Sigmoid colon (tissue), 4 donors: ENCODE measurements around the gene VDAC1.

Experiments
- POLR2A ChIP-seq, 2 donors: fragments of 450-650 bp; IDR thresholded peaks; one replicate each; pipeline ENCODE4 v1.6.1; 2016; ENCODE audit warnings: antibody characterized with exemption in 2 of 2, mild to moderate bottlenecking in 2 of 2, moderate library complexity in 2 of 2
- POLR2AphosphoS5 ChIP-seq, 4 donors: sonication (generic); formaldehyde crosslinking; IDR thresholded peaks; one replicate each; pipeline ENCODE4 v1.6.1; 2017; ENCODE audit warnings: antibody characterized with exemption in 4 of 4
- TF ChIP-seq, protein P1 (sequence below), 4 experiments: fragments of 450-650 bp in 3 of 4; fragments of 200-600 bp in 1 of 4; IDR thresholded peaks; one replicate each; pipeline ENCODE4 v1.5.1; 2016 to 2019; ENCODE audit warnings: antibody characterized with exemption in 4 of 4, mild to moderate bottlenecking in 3 of 4, moderate library complexity in 2 of 4

DNA sequence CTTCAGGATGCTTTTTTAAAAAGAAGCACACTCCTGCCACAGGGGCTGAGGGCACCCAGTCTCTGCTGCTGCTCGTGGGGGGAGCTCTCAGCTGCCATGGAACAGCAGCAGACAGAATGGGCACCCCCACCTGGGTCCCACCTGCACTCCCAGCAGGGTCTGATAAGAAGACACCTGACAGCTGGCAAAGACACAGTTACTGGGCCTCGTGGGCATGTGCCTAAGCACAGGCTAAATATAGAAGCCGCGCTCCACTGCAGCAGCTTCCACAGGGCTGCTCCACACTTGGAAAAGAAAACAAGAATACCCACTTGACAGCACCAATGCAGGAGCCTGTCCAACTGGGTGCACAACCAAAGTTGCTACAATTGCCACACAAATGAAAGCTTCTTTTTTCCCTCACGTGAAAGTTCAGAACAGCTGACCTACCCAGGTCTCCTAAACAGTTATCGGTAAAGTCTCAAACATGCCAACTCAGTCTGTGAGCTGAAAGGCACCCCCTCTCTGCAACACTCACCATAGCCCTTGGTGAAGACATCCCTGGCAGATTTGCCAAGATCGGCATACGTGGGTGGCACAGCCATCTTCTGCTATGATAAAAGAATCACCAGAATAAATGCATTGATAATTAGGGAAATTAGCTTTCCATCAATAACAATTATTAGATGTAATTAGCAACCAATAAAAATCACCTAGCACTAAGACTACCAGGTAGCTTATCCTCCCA lies 12.2 kb downstream of the VDAC1 start:
- TF ChIP-seq, protein P1, sequence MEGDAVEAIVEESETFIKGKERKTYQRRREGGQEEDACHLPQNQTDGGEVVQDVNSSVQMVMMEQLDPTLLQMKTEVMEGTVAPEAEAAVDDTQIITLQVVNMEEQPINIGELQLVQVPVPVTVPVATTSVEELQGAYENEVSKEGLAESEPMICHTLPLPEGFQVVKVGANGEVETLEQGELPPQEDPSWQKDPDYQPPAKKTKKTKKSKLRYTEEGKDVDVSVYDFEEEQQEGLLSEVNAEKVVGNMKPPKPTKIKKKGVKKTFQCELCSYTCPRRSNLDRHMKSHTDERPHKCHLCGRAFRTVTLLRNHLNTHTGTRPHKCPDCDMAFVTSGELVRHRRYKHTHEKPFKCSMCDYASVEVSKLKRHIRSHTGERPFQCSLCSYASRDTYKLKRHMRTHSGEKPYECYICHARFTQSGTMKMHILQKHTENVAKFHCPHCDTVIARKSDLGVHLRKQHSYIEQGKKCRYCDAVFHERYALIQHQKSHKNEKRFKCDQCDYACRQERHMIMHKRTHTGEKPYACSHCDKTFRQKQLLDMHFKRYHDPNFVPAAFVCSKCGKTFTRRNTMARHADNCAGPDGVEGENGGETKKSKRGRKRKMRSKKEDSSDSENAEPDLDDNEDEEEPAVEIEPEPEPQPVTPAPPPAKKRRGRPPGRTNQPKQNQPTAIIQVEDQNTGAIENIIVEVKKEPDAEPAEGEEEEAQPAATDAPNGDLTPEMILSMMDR (IDR thresholded peaks at IDR 0.05) = no peak
- TF ChIP-seq POLR2A (IDR thresholded peaks at IDR 0.05) (no peak), POLR2AphosphoS5 (IDR thresholded peaks at IDR 0.05) (peak in 1 of 4 donors; percentile 9)
